ENCODE measurements around the gene HDDC3. TPM values are rescaled to one million over a fixed set of nuclear protein-coding genes. Genes with fewer than 3 reads are reported as not detected.

HDDC3 gene
- total RNA-seq, 2 donors from 2014 or later, result 11.5 to 13.1 TPM

DNA sequence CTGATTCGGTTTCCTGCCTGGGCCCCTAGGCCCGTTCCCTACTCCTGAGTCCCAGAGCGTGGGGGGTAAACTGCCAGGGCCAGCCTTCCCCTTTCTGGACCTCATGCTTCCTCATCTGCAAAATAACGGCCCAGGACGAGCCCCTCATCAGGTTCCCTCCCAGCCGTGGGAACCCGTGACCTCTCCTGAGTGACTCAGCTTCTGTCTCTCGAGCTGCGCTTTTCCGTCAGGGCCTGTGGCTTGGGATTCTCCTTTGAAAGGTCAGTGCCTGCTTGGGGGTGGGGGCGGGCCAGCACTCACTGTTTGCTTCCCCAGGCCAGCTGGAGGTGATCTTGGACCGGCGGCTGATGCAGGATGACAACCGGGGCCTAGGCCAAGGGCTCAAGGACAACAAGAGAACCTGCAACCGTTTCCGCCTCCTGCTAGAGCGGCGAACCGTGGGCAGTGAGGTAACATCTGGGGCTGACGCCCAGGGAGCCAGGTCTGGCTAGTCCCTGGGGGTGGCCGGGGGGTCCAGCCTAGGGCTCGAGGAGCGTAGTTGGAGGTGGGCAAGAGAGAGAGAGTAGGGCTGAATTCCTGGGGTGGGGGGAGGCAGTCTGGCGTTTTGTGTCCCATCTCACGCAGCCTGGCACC lies 16.4 kb downstream of the HDDC3 start:
- TF ChIP-seq, protein P1, sequence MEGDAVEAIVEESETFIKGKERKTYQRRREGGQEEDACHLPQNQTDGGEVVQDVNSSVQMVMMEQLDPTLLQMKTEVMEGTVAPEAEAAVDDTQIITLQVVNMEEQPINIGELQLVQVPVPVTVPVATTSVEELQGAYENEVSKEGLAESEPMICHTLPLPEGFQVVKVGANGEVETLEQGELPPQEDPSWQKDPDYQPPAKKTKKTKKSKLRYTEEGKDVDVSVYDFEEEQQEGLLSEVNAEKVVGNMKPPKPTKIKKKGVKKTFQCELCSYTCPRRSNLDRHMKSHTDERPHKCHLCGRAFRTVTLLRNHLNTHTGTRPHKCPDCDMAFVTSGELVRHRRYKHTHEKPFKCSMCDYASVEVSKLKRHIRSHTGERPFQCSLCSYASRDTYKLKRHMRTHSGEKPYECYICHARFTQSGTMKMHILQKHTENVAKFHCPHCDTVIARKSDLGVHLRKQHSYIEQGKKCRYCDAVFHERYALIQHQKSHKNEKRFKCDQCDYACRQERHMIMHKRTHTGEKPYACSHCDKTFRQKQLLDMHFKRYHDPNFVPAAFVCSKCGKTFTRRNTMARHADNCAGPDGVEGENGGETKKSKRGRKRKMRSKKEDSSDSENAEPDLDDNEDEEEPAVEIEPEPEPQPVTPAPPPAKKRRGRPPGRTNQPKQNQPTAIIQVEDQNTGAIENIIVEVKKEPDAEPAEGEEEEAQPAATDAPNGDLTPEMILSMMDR (IDR thresholded peaks at IDR 0.05), result no peak
- no peak overlapping the region for H3K27ac ChIP-seq
- no peak for DNase-seq (ENCODE audit: low spot score)

DNA sequence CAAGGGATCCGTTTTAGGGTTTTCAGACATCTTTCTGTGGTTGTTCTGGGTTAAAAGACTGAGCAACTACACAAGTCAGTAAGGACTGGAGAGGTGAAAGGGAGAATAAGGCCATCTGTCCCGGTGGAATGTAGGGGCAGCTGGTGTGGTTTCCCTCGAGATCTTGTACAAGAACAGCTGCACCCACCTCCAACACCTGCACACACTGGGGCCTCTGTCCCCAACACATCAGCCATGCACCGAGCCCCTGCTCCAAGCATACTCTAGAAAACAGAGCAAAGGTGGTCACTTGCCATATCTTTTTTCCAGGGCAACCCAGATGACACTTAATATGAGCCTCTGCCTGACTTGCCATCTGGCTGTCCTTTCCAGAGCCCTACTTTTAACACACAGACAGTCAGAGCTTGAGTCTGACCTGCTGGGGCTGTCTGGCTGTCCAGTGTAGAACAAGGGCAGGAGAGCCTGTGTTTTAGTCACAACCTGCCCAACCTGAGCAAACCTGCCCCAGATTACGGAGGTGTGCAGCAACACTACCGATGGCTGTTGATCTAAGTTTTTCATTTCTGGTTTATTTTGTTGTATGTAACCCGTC lies 17.0 kb downstream of the HDDC3 start:
- H3K27me3 ChIP-seq (replicated peaks; ENCODE audit: insufficient read depth), result no peaks in the 10 kb centered on the region
- TF ChIP-seq, protein P1 (IDR thresholded peaks at IDR 0.05), result no peak
- no peak overlapping the region for H3K27ac ChIP-seq
- no peak for ATAC-seq (ENCODE audit: insufficient number of reproducible peaks, low FRiP score, low read depth)
- no peaks in the 10 kb centered on the region for H3K4me1 ChIP-seq (ENCODE audit: control insufficient read depth in 1 of 2, low read depth in 2 of 2)
- no peak for DNase-seq (ENCODE audit: low spot score)
- H3K9me3 ChIP-seq, result no peaks in the 10 kb centered on the region
- no peak overlapping the region for H3K4me3 ChIP-seq
- peaks cover 85% of the 10 kb centered on the region for H3K36me3 ChIP-seq

More for the DNA sequence above, 16.4 kb downstream of the HDDC3 start:
- H3K9me3 ChIP-seq, result no peaks in the 10 kb centered on the region
- ATAC-seq (ENCODE audit: insufficient number of reproducible peaks, low FRiP score, low read depth), result no peak
- H3K4me3 ChIP-seq, result no peak overlapping the region
- H3K36me3 ChIP-seq, result peaks cover 80% of the 10 kb centered on the region
- H3K4me1 ChIP-seq (ENCODE audit: control insufficient read depth in 1 of 2, low read depth in 2 of 2), result no peaks in the 10 kb centered on the region
- H3K27me3 ChIP-seq (replicated peaks; ENCODE audit: insufficient read depth), result no peaks in the 10 kb centered on the region

DNA sequence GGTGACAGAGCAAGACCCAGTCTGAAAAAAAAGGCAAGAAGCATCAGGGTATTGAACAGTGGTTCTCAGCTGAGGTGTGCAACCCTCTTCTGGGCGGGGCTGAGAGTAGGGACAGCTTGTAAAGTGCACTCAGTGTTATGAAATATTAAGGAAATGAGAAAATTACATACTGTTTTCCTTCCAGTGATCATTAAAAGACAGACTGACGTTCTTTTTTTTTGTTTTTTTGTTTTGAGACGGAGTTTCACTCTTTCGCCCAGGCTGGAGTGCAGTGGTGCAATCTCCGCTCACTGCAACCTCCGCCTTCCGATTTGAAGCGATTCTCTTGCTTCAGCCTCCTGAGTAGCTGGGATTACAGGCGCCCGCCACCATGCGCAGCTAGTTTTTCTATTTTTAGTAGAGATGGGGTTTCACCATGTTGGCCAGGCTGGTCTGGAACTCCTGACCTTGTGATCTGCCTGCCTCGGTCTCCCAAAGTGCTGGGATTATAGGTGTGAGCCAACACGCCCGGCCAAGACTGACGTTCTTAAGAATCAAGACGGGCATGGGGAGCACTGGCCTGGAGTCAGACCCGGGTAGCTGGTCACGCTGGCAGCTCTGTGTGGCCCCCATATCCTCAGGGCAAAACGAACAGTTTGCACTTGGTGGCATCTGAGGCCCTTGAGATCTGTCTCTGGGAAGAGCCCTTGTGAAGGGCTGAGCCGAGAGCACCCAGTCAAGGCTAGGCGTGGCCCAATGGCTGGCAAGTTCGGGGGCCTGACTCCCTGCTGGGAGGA lies 17.9 kb downstream of the HDDC3 start:
- no peaks in the 10 kb centered on the region for H3K9me3 ChIP-seq
- H3K27me3 ChIP-seq (replicated peaks; ENCODE audit: insufficient read depth), result no peaks in the 10 kb centered on the region
- peaks cover 86% of the 10 kb centered on the region for H3K36me3 ChIP-seq
- DNase-seq (ENCODE audit: low spot score) (no peak), ATAC-seq (ENCODE audit: insufficient number of reproducible peaks, low FRiP score, low read depth) (no peak)
- H3K27ac ChIP-seq, result no peak overlapping the region
- TF ChIP-seq, protein P1 (IDR thresholded peaks at IDR 0.05), result no peak
- no peak overlapping the region for H3K4me3 ChIP-seq
- no peaks in the 10 kb centered on the region for H3K4me1 ChIP-seq (ENCODE audit: control insufficient read depth in 1 of 2, low read depth in 2 of 2)

DNA sequence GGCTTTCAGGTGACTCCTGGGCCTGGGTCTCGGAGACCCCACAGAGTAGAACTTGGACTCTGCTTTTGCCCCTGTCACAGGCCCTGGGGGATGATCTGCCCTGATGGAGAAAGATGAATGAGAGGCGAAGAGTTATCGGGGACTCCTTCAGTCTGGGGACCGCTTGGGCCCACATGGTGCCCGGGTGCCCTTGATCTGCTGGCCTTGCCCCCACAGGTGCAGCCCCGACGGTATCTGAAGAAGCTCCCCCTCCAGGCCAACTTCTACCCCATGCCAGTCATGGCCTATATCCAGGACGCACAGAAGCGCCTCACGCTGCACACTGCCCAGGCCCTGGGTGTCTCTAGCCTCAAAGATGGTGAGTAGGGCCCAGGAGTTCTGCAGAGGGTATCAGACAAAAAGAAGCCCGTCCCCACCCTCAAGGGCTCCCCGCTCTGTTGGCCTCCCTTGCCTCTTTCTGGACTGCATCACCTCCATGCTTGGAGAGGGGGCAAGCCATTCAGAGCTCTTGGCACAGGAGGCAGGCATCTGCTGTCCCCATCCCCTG lies 18.9 kb downstream of the HDDC3 start:
- DNase-seq (ENCODE audit: low spot score) (no peak), ATAC-seq (ENCODE audit: insufficient number of reproducible peaks, low FRiP score, low read depth) (no peak)
- H3K4me3 ChIP-seq, result no peak overlapping the region
- TF ChIP-seq, protein P1 (IDR thresholded peaks at IDR 0.05), result no peak
- no peaks in the 10 kb centered on the region for H3K9me3 ChIP-seq
- H3K27me3 ChIP-seq (replicated peaks; ENCODE audit: insufficient read depth), result no peaks in the 10 kb centered on the region
- H3K36me3 ChIP-seq, result peaks cover 84% of the 10 kb centered on the region
- H3K4me1 ChIP-seq (ENCODE audit: control insufficient read depth in 1 of 2, low read depth in 2 of 2), result no peaks in the 10 kb centered on the region
- no peak overlapping the region for H3K27ac ChIP-seq

DNA sequence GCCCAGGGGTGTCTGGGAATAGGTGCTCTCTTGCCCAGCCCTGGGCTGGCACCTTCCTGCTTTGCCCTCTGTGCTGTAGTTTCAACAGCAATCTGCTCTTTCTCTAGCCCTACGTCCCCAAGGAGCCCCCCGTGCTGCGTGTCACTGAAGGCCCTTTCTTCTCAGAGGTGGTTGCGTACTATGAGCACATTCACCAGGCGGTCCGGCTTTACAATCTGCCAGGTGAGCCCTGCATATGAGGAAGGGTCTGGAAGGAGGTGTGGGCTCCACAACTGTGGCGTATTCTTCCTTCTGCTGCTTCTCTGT lies 19.6 kb downstream of the HDDC3 start:
- Histone ChIP-seq H3K9me3 (no peaks in the 10 kb centered on the region), H3K4me3 (no peak overlapping the region), H3K27ac (no peak overlapping the region), H3K36me3 (peaks cover 79% of the 10 kb centered on the region), H3K27me3 (replicated peaks; ENCODE audit: insufficient read depth) (no peaks in the 10 kb centered on the region), H3K4me1 (ENCODE audit: control insufficient read depth in 1 of 2, low read depth in 2 of 2) (no peaks in the 10 kb centered on the region)
- DNase-seq (ENCODE audit: low spot score) (no peak), ATAC-seq (ENCODE audit: insufficient number of reproducible peaks, low FRiP score, low read depth) (no peak)
- TF ChIP-seq, protein P1 (IDR thresholded peaks at IDR 0.05), result no peak
